Neural crest cell (in vitro differentiated cells): Measurements from ENCODE around the gene ACTR5. TPM values are rescaled to one million over a fixed set of nuclear protein-coding genes. Genes with fewer than 3 reads are reported as not detected.

ENCODE experiments used
- DNase-seq: peaks from one replicate; pipeline ENCODE4 v3.0.0; 2021; ENCODE audit warnings: low read depth, mixed read lengths, low spot score
- H3K27ac Mint-ChIP-seq: one replicate; pipeline ENCODE4 v1.8.0; 2021; ENCODE audit warnings: mild to moderate bottlenecking, mixed read lengths; ENCODE audit not compliant: unreplicated experiment
- H3K27me3 Mint-ChIP-seq: 2 replicates; pipeline ENCODE4 v1.8.0; 2021; ENCODE audit warnings: low read depth, mild to moderate bottlenecking, mixed read lengths
- H3K36me3 Mint-ChIP-seq: 2 replicates; pipeline ENCODE4 v1.8.0; 2021; ENCODE audit warnings: low read depth, mild to moderate bottlenecking, mixed read lengths
- H3K4me1 Mint-ChIP-seq: 2 replicates; pipeline ENCODE4 v1.8.0; 2021; ENCODE audit warnings: mixed read lengths
- H3K4me3 Mint-ChIP-seq: one replicate; pipeline ENCODE4 v1.8.0; 2021; ENCODE audit warnings: mild to moderate bottlenecking, mixed read lengths
- H3K9me3 Mint-ChIP-seq: 2 replicates; pipeline ENCODE4 v1.8.0; 2021; ENCODE audit warnings: mixed read lengths
- CTCF ChIP-seq: fragments of 200-600 bp; sonication (generic); conservative IDR thresholded peaks from 2 replicates; pipeline ENCODE4 v1.5.0; 2021; ENCODE audit warnings: antibody characterized with exemption, mild to moderate bottlenecking
- total RNA-seq: library from RNA; stranded (reverse); gene quantifications from 2 replicates; pipeline ENCODE4 v1.2.1, GENCODE V29; 2021

Gene ACTR5
- total RNA-seq, 1 donor from 2014 or later = 14.9 TPM

GRCh38 chr20:38725931-38726803, 22.1 kb upstream of the ACTR5 start:
- DNase-seq = peak; percentile 77
- Mint-ChIP-seq H3K27ac (no peak overlapping the region), H3K9me3 (no peaks in the 10 kb centered on the region), H3K27me3 (peaks cover 100% of the 10 kb centered on the region), H3K4me1 (peaks cover 49% of the 10 kb centered on the region), H3K4me3 (peak overlapping the region; percentile 69), H3K36me3 (peaks cover 2% of the 10 kb centered on the region)
- TF ChIP-seq CTCF = peak; percentile 58

DNA sequence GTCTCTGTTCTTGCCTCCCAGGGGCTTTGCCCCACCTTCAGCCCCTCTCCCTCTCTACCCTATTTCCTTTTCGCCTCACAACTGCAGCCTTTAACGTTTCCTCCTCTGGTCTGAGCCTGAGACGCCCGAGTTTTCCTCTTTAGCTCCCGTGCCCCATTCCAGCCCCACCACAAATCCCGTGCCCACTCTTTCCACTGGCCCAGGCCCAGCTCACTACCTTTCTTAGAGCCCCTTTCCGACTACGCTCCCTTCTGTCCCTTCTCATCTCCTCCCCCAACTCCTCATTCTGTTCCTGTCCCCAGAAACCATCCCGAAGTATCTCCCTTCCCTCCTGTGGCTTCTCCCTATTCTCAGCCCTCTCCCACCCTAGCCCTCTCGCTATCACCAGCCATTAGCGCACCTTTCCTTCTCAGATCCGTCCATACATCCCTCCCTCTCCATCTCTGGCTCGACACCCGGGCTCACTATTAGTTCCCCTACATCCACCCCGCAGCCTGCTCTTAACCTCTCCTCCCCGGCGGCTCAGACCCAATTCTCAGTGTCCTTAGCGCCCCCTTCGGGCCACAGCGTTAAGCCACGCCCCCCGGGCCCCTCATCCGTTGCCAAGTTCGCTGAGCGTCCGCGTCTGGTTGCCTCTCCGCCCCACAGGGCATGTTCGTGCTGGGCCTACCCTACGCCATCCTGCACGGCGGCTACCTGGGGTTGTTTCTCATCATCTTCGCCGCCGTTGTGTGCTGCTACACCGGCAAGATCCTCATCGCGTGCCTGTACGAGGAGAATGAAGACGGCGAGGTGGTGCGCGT, 21.3 kb upstream of the ACTR5 start:
- H3K36me3 Mint-ChIP-seq = peaks cover 2% of the 10 kb centered on the region
- no peak overlapping the region for H3K27ac Mint-ChIP-seq
- peak; percentile 83 for DNase-seq
- H3K4me3 Mint-ChIP-seq = no peak overlapping the region
- TF ChIP-seq CTCF = peak; percentile 47
- H3K27me3 Mint-ChIP-seq = peaks cover 100% of the 10 kb centered on the region
- H3K4me1 Mint-ChIP-seq = peaks cover 50% of the 10 kb centered on the region
- no peaks in the 10 kb centered on the region for H3K9me3 Mint-ChIP-seq

DNA sequence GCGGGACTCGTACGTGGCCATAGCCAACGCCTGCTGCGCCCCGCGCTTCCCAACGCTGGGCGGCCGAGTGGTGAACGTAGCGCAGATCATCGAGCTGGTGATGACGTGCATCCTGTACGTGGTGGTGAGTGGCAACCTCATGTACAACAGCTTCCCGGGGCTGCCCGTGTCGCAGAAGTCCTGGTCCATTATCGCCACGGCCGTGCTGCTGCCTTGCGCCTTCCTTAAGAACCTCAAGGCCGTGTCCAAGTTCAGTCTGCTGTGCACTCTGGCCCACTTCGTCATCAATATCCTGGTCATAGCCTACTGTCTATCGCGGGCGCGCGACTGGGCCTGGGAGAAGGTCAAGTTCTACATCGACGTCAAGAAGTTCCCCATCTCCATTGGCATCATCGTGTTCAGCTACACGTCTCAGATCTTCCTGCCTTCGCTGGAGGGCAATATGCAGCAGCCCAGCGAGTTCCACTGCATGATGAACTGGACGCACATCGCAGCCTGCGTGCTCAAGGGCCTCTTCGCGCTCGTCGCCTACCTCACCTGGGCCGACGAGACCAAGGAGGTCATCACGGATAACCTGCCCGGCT, 20.6 kb upstream of the ACTR5 start:
- no peaks in the 10 kb centered on the region for H3K9me3 Mint-ChIP-seq
- peaks cover 100% of the 10 kb centered on the region for H3K27me3 Mint-ChIP-seq
- H3K36me3 Mint-ChIP-seq = peaks cover 2% of the 10 kb centered on the region
- no peak overlapping the region for H3K27ac Mint-ChIP-seq
- no peak for DNase-seq
- TF ChIP-seq CTCF = no peak
- H3K4me1 Mint-ChIP-seq = peaks cover 50% of the 10 kb centered on the region
- no peak overlapping the region for H3K4me3 Mint-ChIP-seq

- Mint-ChIP-seq H3K36me3 (peaks cover 2% of the 10 kb centered on the region), H3K27ac (no peak overlapping the region), H3K4me3 (no peak overlapping the region), H3K9me3 (no peaks in the 10 kb centered on the region), H3K4me1 (peaks cover 47% of the 10 kb centered on the region), H3K27me3 (peaks cover 100% of the 10 kb centered on the region)
- TF ChIP-seq CTCF = no peak
- no peak for DNase-seq
Observed at GRCh38 chr20:38728191-38728781, 20.0 kb upstream of the ACTR5 start.
